ENCODE results near the gene ODAM. TPM values are rescaled to one million over a fixed set of nuclear protein-coding genes. Genes with fewer than 3 reads are reported as not detected.

Gene ODAM
- total RNA-seq, 1 experiment from 2014 or later = not detected

- Histone ChIP-seq H3K36me3 (ENCODE audit: control insufficient read depth, insufficient read depth, low read length) (no peaks in the 10 kb centered on the region), H3K4me3 (ENCODE audit: low read depth in 2 of 2, low read length in 2 of 2) (no peak overlapping the region), H3K4me1 (ENCODE audit: control insufficient read depth, insufficient read depth, low read length) (no peaks in the 10 kb centered on the region), H3K27me3 (ENCODE audit: control insufficient read depth, insufficient read depth, low read length) (no peaks in the 10 kb centered on the region), H3K27ac (ENCODE audit: low read length) (no peak overlapping the region), H3K9me3 (ENCODE audit: control insufficient read depth, insufficient read depth, low read depth, low read length) (no peaks in the 10 kb centered on the region)
- ChIA-PET CTCF (no interaction called here), POLR2A (no interaction called here)
- ATAC-seq = no peak
- in situ Hi-C loops (cut with HindIII; ENCODE audit: low pct_unique_long_range_greater_than_20kb, low sequenced_read_pairs) (no loop called here), intact Hi-C loops (cut with micrococcal nuclease; ENCODE audit: unreplicated experiment) (no loop called here)
- BruUV-seq (replicated peaks) = no TSS peak
- no peak for DNase-seq (ENCODE audit: low read depth, low spot score)
- TF ChIP-seq POLR2AphosphoS5 (IDR thresholded peaks at IDR 0.05; ENCODE audit: low read depth, low read length) (no peak), SIN3A (IDR thresholded peaks at IDR 0.05; ENCODE audit: borderline replicate concordance, insufficient read depth, low read depth, low read length) (no peak), TCF7L2 (IDR thresholded peaks at IDR 0.05; ENCODE audit: low read depth, low read length) (no peak)
- TF ChIP-seq, protein P1, sequence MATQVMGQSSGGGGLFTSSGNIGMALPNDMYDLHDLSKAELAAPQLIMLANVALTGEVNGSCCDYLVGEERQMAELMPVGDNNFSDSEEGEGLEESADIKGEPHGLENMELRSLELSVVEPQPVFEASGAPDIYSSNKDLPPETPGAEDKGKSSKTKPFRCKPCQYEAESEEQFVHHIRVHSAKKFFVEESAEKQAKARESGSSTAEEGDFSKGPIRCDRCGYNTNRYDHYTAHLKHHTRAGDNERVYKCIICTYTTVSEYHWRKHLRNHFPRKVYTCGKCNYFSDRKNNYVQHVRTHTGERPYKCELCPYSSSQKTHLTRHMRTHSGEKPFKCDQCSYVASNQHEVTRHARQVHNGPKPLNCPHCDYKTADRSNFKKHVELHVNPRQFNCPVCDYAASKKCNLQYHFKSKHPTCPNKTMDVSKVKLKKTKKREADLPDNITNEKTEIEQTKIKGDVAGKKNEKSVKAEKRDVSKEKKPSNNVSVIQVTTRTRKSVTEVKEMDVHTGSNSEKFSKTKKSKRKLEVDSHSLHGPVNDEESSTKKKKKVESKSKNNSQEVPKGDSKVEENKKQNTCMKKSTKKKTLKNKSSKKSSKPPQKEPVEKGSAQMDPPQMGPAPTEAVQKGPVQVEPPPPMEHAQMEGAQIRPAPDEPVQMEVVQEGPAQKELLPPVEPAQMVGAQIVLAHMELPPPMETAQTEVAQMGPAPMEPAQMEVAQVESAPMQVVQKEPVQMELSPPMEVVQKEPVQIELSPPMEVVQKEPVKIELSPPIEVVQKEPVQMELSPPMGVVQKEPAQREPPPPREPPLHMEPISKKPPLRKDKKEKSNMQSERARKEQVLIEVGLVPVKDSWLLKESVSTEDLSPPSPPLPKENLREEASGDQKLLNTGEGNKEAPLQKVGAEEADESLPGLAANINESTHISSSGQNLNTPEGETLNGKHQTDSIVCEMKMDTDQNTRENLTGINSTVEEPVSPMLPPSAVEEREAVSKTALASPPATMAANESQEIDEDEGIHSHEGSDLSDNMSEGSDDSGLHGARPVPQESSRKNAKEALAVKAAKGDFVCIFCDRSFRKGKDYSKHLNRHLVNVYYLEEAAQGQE (IDR thresholded peaks at IDR 0.05; ENCODE audit: insufficient read depth in 1 of 2, low read depth in 2 of 2, low read length in 1 of 2) = no peak
- TF ChIP-seq, protein P2, sequence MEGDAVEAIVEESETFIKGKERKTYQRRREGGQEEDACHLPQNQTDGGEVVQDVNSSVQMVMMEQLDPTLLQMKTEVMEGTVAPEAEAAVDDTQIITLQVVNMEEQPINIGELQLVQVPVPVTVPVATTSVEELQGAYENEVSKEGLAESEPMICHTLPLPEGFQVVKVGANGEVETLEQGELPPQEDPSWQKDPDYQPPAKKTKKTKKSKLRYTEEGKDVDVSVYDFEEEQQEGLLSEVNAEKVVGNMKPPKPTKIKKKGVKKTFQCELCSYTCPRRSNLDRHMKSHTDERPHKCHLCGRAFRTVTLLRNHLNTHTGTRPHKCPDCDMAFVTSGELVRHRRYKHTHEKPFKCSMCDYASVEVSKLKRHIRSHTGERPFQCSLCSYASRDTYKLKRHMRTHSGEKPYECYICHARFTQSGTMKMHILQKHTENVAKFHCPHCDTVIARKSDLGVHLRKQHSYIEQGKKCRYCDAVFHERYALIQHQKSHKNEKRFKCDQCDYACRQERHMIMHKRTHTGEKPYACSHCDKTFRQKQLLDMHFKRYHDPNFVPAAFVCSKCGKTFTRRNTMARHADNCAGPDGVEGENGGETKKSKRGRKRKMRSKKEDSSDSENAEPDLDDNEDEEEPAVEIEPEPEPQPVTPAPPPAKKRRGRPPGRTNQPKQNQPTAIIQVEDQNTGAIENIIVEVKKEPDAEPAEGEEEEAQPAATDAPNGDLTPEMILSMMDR (IDR thresholded peaks at IDR 0.05) = no peak
These were observed 55.9 kb downstream of the ODAM start for GRCh38 chr4:70251250-70251944.

- Histone ChIP-seq H3K36me3 (ENCODE audit: control insufficient read depth, insufficient read depth, low read length) (no peaks in the 10 kb centered on the region), H3K27ac (ENCODE audit: low read length) (no peak overlapping the region), H3K4me3 (ENCODE audit: low read depth in 2 of 2, low read length in 2 of 2) (no peak overlapping the region), H3K9me3 (ENCODE audit: control insufficient read depth, insufficient read depth, low read depth, low read length) (no peaks in the 10 kb centered on the region), H3K27me3 (ENCODE audit: control insufficient read depth, insufficient read depth, low read length) (no peaks in the 10 kb centered on the region), H3K4me1 (ENCODE audit: control insufficient read depth, insufficient read depth, low read length) (no peaks in the 10 kb centered on the region)
- in situ Hi-C loops (cut with HindIII; ENCODE audit: low pct_unique_long_range_greater_than_20kb, low sequenced_read_pairs) = no loop called here
- DNase-seq (ENCODE audit: low read depth, low spot score) = no peak
- no peak for ATAC-seq
- ChIA-PET CTCF (no interaction called here), POLR2A (no interaction called here)
- no TSS peak for BruUV-seq (replicated peaks)
- TF ChIP-seq, protein P2 (IDR thresholded peaks at IDR 0.05) = no peak
- TF ChIP-seq SIN3A (IDR thresholded peaks at IDR 0.05; ENCODE audit: borderline replicate concordance, insufficient read depth, low read depth, low read length) (no peak), TCF7L2 (IDR thresholded peaks at IDR 0.05; ENCODE audit: low read depth, low read length) (no peak), POLR2AphosphoS5 (IDR thresholded peaks at IDR 0.05; ENCODE audit: low read depth, low read length) (no peak)
- TF ChIP-seq, protein P1 (IDR thresholded peaks at IDR 0.05; ENCODE audit: insufficient read depth in 1 of 2, low read depth in 2 of 2, low read length in 1 of 2) = no peak
- intact Hi-C loops (cut with micrococcal nuclease; ENCODE audit: unreplicated experiment) = no loop called here
These were observed 56.4 kb downstream of the ODAM start for GRCh38 chr4:70251945-70252277.

Measured in Panc1 (cell line).